COR-L47 (cell line): ENCODE data around the gene VSTM2L.
A peak's percentile ranks its signal among the peaks of the same experiment; 100 is the strongest.

Experiments
- DNase-seq: peaks from one replicate; lab custom pipeline; 2025; lab: John Stamatoyannopoulos, UW

Gene VSTM2L

GRCh38 chr20:37919389-37920040, 16.6 kb downstream of the VSTM2L start:
- no peak for DNase-seq

DNA sequence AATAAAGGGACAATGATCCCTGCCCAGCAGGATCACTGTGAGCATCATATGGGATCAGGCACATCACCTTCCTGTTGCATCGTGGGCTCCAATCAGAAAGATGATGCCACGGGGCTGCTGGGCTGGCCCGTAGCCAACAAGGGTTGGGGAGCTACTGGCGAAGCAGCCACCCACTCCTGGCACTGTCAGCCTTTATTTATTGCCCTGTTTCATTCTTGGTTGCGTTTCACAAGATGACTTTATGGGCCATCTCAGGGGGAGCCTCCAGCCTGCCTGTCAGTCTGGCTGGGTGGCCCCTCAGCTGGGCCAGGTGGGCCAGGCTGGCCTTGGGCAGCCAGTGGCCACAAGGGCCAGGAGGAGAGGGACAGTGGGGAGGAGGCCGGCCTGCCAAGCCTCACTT, 17.3 kb downstream of the VSTM2L start:
- DNase-seq = peak; percentile 31

DNA sequence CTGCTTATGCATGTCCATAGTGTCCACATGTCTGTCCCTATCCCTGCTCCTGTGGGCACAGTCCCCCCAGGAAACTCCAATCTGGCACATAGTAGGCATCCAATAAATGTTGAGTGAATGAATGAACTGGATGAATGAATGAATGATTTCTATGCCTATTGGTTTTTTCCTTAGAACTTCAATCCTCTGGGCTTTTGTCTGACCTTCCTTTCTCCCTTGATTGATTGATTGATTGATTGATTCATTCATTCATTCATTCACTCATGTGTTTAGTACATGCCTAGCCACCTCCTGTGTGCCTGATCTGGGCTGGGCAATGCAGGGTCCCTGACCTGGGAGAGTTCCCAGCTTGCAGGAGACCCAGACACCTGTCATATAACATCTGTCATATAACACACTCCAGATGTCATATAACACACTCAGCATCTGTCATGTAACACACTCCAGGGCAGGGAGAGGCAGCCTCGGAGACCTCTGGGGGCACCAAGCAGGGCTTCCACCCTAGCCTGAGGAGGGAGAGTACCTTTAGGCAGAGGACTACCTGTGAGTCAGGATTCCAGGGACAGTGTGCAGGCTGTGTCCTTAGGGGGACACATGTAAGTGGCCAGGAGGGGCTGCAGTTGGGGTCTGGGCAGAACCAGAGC, 17.9 kb downstream of the VSTM2L start:
- DNase-seq = no peak

DNA sequence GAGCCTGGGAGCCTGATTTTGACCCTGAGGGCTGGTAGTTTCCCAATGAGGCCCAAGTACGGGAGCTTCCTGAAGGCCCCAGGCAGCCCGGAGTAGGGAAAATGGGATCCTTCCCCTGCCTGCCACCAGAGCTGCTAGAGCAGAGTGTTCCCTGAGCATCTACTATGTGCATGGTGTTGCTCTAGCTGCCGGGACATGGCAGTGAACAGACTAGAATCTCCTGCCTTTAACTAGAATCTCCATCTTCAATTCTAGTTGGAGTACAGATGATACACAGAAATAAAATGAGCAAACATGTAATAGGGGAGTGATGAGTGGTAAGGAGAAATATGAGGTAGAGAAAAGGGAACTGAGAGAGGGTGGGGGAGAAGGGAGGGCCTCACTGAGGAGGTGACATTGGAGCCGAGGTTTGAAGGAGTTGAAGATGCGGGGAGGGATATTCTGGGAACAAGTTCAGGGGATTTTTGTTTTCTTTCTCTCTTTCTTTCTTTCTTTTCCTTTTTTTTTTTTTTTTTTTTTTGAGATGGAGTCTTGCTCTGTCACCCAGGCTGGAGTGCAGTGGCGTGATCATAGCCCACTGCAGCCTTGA, 18.5 kb downstream of the VSTM2L start:
- no peak for DNase-seq

GRCh38 chr20:37922016-37922415, 19.1 kb downstream of the VSTM2L start:
- no peak for DNase-seq

- DNase-seq = no peak
Observed at GRCh38 chr20:37925265-37926165, 22.6 kb downstream of the VSTM2L start.

GRCh38 chr20:37926612-37927011, 23.7 kb downstream of the VSTM2L start:
- no peak for DNase-seq

- no peak for DNase-seq
Observed at GRCh38 chr20:37927410-37928095, 24.6 kb downstream of the VSTM2L start.

DNA sequence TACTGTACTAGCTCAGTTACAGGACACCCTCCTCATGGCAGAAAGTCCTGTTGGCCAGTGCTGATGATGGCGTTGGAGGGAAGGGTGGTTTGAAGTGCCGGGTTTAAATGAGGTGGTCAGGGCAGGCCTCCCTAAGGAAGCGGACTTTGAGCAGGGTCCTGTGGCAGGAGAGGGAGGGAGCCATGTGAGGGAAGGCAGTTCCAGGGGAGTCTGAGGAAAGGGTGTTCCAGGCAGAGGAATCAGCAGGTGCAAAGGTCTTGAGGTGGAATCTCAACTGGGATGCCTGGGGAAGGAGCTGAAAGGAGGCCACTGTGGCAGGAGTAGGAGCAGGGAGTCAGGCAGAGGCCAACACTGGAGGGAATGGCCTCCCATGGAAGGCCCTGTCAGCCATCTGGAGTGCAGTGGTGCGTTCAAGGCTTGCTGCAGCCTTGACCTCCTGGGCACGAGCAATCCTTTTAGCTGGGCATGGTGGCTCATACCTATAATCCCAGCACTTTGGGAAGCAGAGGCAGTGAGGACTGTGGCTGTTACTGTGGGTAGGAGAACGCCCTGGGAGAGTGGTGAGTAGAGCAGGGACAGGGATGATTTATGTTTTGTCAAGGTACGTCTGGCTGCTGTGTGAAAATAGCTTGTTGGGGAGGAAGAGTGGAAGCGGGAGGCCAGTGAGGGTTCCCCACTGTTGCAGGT, 26.2 kb downstream of the VSTM2L start:
- no peak for DNase-seq

GRCh38 chr20:37929683-37930014, 26.7 kb downstream of the VSTM2L start:
- no peak for DNase-seq

- no peak for DNase-seq
Observed at GRCh38 chr20:37931153-37931922, 28.4 kb downstream of the VSTM2L start.

DNA sequence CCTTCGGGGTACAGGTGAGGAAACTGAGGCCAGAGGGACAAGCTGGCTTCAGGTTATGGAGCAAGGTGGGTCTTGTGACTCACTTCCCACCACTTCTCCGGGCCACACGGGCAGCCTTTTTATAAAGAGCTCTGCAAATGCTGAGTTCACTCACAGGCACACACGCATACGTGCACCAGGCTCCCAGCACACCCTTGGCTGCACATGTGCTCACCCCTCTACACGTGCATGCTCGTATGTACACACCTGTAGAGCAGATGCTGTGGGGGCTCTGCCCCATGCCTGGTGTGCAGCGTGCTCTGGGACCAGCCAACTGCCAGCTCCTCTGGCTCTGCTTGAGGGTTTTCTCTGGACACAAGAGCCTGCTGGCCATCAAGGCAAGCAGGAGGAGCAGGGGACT, 29.1 kb downstream of the VSTM2L start:
- no peak for DNase-seq

DNA sequence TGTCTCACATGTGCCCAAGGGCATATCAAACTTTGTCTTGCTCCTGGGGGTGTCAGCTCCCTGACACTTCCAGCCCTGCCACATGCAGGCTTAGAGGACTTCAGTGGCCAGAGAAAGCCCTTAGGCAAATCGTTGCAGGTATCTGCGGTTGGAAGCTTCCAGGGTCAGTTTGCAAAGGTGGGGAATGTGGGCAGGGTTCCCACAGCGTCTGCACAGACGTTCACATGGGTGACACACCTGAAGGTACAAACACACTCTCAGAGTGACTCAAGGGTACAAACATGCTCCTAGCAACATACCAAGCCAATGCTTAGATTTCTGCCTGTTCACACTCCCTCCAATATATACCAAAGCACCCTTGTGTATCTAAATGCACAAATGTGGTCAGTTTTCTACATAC, 30.0 kb downstream of the VSTM2L start:
- DNase-seq = no peak

GRCh38 chr20:37933786-37934633, 31.1 kb downstream of the VSTM2L start:
- no peak for DNase-seq

GRCh38 chr20:37934634-37935375, 31.9 kb downstream of the VSTM2L start:
- no peak for DNase-seq

DNA sequence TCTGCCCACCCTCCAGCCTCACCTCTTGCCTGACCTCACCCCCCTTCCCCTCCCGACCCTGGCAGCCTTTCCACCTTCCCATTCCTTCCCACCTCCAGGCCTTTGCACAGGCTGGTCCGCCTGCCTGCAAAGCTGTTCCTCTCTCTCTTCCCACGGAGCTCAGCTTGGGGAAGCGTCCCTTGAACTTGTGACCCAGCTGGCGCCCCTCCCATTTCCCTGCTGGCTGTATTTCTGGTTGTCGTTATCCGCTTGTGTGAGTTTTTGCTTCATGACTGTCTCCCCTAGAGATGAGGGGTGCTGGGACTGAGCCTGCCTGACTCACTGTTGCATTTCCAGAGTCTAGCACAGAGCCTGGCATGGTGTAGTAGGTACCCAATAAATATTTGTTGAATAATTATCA, 32.5 kb downstream of the VSTM2L start:
- no peak for DNase-seq

DNA sequence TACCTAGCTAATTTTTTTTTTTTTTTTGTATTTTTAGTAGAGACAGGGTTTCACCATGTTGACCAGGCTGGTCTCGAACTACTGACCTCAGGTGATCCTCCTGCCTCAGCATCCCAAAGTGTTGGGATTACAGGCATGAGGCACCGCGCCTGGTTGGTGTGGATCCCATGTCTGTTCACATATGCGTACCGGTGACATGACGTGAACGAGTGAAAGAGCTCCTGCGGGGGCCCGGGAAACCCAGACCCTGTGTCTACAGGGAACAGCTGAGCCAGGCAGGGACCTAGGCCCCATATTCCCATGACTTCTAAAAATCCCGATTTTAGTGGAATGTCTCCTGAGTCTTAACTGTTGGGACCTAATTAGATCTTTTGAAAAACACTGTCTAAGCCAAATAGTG, 33.1 kb downstream of the VSTM2L start:
- DNase-seq = no peak

DNA sequence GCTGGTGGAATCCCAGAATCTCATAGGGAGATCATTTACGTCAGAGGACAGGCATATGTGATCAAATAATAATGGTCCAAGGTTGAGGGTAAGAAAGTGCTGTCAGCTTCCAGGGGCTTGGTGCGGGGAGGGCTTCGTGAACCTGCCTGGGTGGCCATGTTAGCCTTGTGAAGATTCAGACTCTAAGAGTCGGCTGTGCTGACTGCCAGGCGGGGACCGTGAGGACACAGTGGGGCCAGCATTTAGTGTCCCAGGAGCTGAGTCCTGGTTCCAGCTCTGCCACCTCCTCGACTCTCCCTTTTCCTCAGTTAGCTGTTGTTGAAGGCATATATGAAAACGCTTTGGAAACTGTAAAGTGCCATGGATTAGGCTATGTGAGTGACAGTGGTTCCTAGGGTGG, 33.5 kb downstream of the VSTM2L start:
- DNase-seq = no peak

DNA sequence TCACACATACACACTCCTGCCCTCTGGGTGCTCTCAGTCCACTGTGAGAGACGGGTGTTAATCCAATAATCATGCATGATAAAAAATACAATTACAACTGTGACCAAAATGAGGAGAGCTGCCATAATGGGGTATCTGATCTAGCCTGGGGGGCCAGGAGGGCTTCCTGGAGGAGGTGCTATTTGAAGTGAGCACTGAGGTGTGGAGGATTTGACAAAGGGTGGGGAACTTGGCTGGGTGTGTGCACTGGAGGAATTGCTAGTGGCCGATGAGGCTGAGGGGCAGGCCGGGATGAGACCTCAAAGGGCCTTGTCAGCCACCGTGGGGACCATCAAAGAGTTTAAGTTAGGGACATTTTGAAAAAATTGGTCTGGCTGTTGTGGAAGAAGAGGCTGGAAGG, 34.8 kb downstream of the VSTM2L start:
- DNase-seq = no peak
